GOT3 (cell line): ENCODE results near the gene F10.

ENCODE experiments used
- DNase-seq: peaks from one replicate; lab custom pipeline; 2025; ENCODE audit warnings: mixed read lengths; lab: John Stamatoyannopoulos, UW

Gene F10

DNA sequence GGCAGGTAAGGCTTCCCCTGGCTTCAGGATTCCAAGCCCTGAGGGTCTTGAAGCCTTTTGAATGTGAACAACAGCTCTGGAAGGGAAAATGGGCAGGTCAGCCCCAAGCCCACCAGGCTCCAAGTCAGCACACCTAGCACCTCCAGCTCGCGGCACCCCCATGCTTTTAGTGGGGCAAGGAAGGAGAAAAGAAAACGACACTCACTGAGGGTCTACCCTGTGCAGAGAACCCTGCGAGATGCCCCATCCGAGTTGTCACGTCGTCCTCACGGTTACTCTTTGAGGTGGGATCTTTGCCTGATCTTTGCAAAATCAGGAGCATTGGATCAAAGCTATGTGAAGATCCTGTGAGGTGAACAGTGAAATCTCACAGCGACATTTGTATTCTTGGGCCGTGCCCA, 5.7 kb upstream of the F10 start:
- no peak for DNase-seq

DNA sequence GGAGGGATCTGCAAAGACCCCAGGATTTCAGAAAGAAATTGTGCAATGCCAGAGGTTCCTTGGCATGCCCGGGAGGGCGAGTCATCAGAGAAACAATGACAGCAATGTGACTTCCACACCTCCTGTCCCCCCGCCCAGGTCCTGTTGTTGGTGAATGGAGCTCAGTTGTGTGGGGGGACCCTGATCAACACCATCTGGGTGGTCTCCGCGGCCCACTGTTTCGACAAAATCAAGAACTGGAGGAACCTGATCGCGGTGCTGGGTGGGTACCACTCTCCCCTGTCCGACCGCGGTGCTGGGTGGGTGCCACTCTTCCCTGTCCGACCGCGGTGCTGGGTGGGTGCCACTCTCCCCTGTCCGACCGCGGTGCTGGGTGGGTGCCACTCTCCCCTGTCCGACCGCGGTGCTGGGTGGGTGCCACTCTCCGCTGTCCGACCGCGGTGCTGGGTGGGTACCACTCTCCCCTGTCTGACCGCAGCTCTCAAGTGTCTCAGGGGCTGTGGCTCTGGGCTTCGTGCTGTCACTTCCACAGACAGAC, 5.2 kb upstream of the F10 start:
- DNase-seq = no peak

DNA sequence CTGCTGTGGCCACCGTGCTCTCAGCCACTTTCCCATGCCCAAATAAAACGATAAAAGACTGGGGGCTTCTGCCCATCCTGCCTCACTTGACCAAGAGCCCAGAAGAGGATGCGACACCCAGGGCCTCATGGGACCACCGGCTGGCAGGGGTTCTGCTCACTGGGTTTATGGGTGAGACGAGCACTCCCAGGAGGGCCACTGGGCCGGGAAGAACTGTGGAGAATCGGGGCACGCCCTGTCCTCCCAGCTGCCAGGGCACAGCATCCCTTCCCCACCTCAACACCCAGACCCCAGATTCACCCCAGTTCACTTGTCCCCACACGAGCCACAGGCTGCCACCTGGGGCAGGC, 4.7 kb upstream of the F10 start:
- no peak for DNase-seq

DNA sequence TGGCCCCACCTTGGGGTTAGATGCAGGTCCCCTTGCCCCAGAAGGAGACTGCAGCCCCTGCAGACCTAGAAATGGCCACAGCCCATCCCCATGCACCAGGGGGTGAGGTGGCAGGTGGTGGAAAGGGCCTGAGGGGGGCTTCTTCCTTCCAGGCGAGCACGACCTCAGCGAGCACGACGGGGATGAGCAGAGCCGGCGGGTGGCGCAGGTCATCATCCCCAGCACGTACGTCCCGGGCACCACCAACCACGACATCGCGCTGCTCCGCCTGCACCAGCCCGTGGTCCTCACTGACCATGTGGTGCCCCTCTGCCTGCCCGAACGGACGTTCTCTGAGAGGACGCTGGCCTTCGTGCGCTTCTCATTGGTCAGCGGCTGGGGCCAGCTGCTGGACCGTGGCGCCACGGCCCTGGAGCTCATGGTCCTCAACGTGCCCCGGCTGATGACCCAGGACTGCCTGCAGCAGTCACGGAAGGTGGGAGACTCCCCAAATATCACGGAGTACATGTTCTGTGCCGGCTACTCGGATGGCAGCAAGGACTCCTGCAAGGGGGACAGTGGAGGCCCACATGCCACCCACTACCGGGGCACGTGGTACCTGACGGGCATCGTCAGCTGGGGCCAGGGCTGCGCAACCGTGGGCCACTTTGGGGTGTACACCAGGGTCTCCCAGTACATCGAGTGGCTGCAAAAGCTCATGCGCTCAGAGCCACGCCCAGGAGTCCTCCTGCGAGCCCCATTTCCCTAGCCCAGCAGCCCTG, 4.2 kb upstream of the F10 start:
- no peak for DNase-seq

DNA sequence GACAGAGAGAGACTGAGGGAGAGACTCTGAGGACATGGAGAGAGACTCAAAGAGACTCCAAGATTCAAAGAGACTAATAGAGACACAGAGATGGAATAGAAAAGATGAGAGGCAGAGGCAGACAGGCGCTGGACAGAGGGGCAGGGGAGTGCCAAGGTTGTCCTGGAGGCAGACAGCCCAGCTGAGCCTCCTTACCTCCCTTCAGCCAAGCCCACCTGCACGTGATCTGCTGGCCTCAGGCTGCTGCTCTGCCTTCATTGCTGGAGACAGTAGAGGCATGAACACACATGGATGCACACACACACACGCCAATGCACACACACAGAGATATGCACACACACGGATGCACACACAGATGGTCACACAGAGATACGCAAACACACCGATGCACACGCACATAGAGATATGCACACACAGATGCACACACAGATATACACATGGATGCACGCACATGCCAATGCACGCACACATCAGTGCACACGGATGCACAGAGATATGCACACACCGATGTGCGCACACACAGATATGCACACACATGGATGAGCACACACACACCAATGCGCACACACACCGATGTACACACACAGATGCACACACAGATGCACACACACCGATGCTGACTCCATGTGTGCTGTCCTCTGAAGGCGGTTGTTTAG, 3.3 kb upstream of the F10 start:
- no peak for DNase-seq

DNA sequence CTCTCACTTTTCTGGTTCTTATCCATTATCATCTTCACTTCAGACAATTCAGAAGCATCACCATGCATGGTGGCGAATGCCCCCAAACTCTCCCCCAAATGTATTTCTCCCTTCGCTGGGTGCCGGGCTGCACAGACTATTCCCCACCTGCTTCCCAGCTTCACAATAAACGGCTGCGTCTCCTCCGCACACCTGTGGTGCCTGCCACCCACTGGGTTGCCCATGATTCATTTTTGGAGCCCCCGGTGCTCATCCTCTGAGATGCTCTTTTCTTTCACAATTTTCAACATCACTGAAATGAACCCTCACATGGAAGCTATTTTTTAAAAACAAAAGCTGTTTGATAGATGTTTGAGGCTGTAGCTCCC, 2.8 kb upstream of the F10 start:
- no peak for DNase-seq

DNA sequence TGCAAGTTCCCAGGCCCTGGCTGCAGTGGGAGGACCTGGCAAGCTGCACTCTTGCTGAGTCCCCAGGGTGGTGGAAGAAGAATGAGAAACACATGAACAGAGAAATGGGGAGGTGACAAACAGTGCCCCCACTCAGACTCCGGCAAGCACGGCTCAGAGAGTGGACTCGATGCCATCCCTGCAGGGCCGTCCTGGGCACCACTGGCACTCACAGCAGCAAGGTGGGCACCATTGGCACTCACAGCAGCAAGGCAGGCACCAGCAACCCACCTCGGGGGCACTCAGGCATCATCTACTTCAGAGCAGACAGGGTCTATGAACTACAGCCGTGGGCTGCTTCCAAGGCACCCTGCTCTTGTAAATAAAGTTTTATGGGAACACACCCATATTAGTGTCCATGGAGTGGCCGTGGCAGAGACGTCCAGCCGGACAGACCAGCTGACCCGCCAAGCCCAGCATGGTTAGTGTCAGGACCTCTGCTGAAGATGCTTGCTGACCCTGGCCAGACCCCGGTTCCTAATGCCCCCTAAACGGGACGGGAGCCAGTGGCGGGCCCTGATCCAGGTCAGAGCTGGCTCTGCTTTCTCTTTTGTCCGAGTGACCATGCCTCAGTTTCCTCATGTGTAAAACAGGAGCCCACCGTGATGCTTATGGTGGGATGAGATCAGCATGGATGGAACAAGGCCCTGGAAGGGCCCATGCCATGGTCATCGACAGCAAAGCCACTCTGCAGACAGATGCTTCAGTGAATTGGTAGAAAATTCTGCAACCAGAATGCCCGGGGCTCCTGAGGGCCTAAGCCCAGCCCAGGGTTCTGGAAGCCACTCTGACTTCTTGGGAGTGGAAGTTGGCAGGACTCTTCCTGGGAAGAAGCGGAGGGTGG, 2.1 kb upstream of the F10 start:
- no peak for DNase-seq

DNA sequence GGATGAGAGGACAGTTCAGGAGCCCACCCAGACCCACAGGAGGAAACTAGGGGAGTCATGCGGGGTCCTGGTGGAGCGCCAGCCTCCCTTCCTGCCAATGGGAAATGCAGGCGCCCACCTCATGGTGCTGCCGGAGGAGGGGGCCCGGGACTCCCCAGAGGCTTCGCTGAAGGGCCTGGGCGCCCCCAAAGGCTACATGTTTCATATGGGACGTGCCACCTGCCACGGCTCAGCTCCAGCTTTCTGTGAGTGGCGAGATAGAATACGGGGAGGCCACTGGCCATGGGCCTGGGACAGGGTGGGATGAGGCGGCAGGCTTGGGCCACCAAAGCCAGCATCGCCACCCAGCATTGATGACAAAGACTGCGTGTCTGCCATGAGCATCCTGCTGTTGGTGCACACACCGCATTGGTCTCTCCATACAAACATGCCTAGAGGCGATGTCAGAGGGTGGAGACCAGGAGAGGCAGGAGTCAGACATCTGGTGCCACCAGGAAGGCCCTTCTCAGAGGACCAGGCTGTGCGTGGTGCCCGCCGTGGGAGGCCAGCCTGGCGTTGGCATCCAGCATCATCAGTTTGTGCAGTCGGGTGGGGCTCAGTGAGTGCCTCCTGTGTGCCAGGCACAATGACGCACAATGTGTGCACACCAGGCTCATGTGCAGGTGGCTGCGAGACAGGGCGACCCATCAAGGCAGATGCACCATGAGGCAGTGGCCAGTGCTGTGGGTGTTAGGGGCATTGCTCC, 1.2 kb upstream of the F10 start:
- DNase-seq = no peak

DNA sequence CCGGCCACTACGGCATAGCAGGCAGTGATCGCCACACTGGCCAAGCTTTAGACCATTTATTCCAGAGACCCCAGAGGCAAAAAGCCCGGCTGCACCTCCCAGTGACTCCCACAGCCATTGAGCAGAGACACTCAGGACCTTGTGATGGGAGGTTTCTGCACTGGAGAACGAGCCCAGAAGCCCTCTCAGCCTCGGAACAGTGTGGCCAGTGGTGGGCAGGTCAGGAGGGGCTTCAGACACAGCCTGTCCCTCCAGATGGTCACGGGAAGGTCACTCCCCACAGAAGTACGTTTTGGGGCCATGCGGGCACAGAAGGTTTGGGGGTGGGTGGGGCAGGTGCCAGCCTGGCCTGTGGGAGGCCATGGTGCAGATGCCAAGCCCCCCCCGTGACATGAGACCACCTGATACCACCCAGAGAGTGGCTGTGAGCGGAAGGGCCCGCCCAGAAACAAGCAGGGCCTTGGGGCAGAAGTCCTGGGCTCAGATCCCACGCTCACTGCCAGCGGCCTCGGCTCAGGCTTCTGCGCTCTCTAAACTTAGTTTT, 599 bp upstream of the F10 start:
- no peak for DNase-seq

DNA sequence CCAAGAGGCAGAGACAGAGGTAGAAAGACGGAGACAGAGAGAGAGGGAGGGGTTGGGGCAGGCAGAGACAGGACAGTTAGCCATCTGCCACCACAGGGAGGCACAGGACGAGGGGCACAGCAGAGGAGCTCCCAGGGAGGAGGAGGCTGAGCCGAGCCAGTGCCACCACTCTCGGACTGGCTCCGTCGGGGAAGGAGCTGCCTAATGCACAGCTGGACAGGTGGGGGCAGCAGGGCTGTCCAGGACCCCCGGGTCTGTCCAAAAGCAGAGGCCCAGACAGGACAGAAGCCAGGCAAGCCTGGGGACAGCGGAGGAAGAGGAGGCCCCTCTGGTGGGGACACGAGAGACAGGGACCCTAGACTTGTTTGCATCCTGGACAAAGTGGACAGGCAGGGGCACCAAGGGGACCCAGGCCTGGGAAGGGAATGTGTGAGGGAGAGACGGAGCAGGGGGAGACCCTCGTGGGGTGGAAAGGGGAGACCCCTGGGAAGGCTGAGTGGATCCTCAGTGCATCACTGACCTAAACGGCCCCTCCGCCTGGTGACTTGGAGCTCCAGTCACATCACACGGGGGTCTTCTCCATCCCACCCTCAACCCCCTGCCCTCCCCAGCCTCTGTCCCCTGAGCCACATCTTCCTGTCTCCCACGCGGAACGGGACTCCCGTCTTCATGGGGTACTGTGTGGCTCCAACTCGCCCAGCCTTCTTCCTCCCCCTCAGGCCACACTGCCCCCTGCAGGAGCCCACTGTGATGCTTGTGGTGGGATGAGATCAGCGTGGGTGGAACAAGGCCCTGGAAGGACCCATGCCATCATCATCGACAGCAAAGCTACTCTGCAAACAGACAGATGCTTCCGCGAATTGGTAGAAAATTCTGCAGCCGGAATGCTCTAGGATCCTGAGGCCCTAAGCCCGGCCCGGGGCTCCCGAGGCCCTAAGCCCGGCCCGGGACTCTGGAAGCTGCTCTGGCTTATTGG, 915 bp downstream of the F10 start:
- no peak for DNase-seq

DNA sequence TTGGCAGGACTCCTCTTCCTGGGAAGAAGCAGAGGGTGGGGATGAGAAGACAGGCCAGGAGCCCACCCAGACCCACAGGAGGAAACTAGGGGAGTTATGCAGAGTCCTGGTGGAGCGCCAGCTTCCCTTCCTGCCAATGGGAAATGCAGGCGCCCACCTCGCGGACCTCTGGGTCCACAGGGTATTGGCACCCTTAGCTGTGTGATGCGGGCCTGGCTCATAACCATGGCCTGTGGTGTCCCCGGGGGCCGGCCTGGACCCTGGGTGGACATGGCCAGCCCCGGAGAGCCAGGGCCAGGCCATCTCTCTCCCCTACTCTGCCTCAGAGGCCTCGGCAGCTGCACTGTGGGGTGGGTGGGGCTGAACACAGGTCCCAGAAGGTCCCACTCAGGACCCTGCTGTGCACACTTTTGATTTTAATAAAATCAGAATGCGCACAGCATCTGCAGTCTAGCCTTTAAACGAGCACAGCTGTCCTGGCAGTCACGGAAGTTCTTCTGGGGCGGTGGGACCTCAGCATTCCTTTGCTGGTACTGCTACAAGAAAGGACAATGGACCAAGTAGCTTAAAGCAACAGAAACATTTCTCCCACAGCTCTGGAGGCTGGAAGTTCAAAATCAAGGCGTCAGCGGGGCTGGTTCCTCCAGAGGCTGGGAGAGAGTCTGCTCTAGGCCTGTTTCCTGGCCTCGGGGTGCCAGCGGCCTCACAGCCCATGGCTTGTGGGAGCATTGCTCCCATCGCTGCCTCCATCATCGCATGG, 1.8 kb downstream of the F10 start:
- no peak for DNase-seq

DNA sequence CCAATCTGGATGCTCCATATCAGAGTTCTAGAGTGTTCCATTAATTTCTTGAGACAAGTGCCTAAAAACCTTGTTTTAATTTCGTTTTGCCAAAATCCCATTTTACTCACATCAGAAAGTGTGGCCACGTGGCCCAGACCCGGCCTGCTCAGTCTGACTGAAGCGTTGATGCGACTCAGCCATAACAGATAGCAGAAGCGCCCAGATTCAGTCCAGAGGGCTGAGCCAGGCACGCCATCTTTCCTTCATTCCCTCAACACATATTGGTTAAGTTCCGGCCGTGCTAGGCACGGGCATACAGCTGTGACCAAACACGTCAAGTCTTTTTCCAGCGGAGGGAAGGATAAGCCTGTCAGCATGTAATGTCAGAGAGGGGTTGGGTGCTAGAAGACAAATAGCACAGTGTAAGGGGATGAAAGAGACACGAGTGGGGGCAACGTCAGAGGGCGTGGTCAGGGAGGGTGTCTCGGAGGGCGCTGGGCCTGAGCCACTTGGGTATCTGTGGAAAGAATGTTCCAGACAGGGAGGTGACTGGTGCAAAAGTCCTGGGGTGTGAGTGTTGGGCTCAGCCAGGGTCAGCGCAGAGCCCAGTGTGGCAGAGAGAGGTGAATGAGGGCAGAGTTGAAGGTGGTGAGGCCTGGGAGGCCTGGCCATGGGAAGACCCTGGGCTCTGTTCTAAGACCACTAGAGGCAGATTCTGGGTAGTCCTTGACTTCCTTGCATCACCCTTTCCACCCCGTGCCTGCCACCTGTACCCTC, 3.1 kb downstream of the F10 start:
- no peak for DNase-seq

DNA sequence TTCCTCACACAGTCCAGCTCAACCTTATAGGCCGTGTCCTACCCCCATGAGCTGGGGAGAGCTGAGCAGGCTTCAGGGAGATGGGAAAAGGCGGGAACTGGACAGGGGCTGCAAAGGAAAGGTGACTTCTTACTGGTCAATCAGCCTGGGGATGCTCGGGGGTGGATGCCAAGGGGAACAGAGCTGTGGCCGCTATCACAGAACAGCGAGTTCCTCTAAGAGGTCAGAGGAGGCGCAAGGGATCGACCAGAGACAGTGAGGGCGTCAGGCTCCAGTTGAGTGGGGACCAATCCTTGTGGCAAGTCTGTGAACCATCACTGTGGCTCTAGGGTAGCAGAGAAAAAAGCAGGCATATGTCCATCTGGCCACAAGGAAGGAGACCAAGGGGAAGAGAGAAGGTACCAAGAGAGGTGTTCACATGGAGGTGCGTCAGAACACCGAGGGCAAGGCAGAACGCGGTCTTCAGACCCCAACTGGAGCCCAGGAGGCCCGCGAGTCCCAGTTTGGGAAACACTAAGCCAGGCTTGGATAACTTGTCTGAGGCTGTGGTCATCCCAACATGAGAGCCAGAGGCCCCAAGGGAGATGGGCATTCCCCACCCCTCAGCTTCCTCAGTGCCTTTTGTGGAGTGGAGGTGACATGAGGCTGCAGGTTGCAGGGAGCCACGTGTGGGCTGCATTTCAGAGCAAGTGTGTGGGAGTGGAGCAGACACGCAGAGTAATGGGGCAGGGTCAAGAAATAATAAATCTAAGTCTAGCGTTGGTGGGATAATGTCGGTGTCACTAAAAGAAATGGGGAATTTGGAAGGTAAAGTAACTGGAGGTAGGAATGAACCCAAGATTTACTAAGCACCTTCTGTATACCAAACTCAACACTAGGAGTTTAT, 3.9 kb downstream of the F10 start:
- no peak for DNase-seq

DNA sequence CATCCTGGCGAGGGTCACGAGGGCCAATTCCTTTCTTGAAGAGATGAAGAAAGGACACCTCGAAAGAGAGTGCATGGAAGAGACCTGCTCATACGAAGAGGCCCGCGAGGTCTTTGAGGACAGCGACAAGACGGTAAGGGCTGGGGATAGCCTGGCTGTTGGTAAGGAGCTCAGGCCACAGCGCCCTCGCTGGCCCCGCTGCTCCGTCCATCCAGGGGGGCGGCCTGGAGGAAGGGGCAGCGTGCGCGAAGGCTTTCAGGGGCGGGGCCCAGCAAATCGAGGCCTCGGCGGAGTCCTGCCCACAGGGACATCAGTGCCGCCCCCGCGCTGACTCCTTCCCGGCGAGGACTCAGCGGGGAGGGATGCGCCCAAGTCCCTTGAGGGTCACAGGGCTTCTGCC, 6.9 kb downstream of the F10 start:
- no peak for DNase-seq

DNA sequence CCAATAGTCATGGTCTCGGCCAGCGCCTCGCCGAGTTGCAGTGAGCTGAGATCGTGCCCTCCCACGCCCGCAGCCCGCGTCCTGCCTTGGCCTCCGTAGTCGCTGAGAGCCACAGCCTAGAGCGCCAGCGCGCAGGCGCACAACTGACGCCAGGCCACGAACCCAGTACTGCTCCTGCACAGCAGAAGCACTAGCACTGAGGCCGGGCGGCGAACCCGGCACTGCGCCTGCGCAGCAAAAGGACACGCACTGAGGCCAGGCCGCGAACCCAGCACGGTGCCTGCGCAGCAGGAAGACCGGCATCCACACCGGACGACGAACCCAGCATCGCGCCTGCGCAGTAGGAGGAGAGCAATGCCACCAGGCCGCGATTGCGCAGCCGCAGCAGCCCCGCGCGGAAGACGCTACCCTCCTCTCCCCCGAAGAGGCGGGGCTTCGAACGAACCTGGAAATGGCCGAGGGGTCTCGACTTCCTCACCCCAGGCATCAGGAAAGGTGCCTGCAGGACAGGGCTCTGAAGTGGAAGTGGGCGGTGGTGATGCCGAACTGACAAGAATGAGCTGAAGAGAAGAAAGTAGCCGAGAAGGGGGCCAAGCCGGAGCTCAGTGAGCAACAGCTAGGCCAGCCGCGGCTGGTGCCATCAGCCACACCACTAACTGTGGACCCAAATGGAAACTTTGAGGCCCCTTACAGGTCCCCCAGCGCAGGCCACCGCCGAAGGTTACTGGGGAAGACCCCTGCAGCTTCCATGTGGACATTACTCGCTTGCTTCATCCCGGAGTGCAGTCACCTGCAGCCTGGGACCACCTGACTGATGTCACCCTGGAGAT, 7.5 kb downstream of the F10 start:
- DNase-seq = no peak

DNA sequence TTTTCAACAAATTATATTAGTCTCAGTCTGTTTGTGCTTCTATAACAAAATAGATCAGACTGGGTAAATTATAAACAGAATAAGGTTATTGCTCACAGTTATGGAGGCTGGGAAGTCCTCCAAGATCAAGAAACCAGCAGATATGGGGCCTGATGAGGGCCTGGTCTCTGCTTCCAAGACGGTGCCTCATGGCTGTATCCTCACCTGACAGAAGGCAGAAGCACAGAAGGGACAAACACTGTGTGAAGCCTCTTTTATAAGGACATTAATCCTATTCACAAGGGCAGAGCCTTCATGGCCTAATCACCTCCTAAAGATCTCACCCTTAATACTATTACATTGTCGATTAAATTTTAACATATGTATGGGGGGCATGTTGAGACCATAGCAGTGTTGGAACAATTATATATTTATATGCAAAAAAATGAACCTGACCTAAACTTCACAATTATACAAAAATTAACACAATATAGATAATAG, 12.7 kb downstream of the F10 start:
- no peak for DNase-seq

DNA sequence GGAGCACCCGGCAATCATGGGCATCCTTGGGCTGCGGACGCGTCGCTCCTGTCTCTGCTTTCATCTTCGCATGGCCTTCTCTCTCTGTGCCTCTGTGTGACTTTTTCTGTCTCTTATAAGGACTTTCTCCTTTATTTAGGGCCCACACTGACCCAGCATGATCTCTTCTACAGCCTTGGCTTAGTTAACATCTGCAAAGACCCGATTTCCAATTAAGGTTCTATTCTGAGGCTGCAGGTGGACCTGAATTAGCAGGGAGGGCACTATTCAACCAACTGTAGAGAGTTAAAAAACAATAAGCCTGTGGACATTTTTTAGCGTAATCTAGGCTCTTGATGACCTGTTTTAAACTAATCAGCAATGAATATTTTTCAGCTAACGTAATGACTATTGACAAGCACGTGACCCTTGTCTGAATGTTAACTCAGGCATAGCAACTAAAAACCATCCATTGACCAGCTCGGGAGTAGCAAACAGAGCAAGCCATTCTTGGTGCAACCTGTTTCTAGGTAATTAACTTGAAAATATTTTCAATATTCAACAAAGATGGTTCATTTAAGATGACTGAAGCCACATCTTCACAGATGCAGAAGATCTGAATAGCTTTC, 15.2 kb downstream of the F10 start:
- no peak for DNase-seq
